Hematopoietic multipotent progenitor cell treated with erythropoietin and hydrocortisone succinate and interleukin-3 and kit ligand, for 4 days (in vitro differentiated cells): Measurements from ENCODE around the gene TSHZ3.
A peak's percentile ranks its signal among the peaks of the same experiment; 100 is the strongest.

ENCODE experiments used
- DNase-seq: peaks from one replicate; pipeline ENCODE4 v3.0.0-alpha.2; 2015

Gene TSHZ3

DNA sequence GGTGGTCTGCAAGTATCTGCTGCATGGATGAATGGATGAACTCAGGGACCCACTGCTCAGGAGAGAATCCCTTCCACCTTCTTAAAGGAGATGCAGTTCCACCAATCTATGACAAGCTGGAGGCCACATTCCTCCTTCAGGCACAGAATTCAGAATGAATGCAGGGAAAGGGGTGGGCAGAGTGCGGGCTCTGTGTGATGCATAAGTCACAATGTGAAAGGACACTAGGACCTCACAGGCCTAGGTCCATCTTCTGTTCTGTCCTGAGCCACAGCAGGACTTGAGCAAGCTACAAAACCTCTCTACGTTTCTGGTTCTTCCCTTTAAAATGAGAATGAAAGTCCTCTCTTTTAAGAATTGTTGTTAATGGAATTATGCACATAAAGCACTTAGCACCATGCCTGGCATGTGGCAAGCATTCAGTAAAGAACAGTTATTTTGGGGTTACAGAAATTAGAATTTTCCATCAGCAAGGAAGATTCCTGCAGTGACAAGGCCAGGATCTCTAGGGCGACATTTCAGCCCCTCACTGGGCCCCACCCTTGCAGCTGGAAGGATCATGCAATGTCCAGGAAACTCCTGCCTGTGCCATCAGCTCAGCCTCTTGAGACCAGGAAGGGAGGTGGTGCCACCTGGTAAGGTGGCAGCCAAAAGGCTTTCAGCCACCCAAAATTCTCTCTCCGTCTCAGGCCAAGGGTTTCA is 38.7 kb downstream of the TSHZ3 start:
- DNase-seq, result no peak

DNA sequence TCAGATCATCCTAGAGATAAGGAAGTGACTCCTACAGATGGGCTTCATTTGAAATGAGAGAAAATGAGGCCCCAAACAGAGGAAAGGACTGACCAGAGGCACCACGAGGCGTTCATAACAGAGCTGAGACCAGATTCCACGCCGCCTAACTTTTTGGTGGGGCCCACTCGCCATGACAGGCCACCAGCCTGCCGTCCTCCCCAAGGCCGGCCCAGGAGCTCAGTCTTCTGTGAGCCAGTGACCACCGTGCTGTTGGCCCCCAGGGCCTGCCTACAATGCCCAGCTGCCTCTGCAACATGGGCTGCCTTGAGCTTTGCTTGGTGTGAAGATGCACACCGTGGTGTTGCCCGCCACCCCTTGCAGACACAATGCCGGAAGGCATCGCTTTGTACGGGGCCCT is 40.5 kb downstream of the TSHZ3 start:
- DNase-seq, result no peak

GRCh38 chr19:31307071-31307669 is 42.1 kb downstream of the TSHZ3 start:
- no peak for DNase-seq

DNA sequence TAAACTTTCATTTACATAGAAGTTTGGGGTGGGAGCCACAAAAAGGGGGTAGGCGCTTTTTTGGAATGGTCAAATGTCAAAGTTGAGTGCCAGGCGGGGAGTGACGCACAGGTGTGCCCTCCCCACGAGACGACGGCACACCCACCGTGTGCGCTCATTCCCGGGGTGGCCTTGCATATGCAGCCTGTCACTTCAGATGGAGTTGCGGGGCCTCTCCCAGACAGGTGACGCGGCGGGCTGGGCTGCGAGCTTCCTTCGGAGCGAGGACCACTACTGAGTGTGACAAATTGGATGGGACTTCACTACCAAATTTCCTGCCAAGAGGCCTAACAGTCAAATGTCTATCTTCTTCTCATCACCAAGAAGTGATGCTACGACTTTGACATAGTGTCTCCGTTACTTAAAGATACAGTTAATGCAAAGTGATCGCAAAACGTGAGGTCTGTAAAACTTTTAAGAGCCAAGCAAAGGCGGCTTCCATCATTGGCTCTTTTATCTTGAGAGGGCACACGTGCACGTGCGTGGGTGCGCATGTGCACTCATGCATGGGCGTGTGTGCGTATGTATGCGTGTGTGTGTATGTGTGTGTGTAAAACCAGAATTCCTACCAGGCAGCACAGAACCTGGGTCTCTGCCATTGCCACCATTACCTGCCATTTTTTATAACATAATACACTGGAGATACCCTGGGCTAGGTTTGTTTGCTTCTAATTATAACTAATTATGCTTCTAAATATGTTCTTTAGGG is 43.1 kb downstream of the TSHZ3 start:
- DNase-seq, result no peak

DNA sequence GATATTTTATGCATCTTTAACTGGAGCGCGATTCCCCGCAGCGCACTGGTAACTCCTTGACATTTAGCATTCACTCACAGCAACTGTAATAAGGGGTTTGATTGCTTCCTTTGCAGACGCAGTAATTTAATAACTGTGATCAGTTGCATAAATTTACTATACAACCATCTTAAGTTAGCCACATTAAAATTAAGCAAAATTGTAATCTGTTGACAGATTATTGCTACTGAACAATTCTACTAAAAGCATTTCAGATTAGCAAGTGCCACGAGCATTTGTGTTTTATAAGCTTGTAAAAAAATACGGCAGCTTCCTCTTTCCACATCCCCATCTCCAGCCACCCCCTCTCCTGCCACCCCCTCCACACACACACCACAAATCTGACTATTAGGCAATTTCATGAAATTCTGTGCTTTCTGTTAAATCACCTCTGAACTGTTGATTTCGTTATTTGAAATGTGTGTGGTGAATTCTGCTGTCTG is 44.4 kb downstream of the TSHZ3 start:
- DNase-seq, result peak; percentile 80

GRCh38 chr19:31303262-31303815 is 45.9 kb downstream of the TSHZ3 start:
- no peak for DNase-seq

DNA sequence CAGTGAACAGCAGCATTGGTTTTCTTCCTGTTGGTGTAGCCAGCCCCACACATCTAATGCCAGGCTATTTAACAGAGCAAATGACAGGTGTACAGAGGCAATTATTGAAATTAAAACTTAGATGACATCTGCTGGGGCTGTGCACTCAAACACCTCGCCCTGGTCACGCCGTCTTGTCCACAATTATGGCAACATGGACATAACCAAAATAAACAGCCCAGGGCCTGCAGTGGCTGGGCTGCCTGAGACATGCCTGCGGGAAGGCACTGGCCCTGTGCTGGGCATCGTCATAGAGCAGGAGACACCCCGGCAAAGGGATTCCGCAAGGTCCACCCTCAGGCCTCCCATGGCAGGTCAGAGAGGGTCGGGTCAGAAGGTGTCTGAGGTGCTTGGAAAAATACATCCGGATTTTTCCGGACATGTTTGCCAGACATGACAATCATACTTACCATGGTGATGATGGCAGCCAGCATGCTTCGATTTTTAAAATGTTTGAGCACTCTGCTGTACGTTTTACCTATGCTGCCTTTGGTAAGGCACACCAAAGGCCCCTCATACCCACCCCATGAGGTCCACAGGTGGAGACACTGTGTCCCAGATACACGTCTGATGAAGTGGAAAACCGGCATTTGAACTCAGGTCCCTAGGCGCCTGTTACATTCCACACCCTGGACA is 47.8 kb downstream of the TSHZ3 start:
- DNase-seq, result no peak

- DNase-seq, result no peak
Observed at GRCh38 chr19:31300422-31300821, 48.8 kb downstream of the TSHZ3 start.

DNA sequence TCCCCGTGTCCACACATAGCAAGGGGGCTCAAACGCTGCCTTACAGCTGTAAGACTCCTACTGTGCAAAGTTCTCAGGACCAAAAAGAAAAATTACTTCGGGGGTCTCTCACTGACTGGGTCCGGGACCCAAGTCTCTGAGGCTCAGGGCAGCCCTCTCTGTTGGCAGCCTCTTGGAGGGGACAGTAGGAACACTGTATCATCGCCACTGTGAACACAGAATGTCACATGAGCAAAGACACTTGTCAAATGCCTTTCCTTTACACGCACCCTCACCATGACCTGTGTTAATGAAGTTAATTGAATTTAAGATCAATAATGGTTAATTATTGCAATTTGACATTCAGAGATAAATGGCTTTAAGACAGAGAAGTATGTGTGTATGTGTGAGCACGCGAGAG is 49.6 kb downstream of the TSHZ3 start:
- no peak for DNase-seq

DNA sequence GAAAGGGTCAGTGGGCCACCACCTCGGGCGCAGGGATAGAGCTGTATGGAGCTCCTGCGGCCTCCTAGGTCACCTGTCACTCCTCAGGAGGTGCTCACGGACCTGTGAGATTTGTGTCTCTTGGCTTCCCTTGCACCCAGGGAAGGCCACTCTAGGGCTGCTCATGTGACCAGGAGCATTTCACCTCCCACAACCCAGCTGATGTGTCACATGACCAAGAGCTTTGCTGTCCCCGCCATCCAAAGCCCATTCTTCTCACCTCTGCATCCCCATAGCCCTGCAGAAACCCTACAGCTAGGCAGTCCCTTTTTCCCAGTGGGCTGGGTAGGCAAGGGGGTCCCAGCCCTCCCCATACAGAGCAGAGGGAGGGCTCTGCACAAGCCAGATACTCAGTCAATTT is 51.2 kb downstream of the TSHZ3 start:
- DNase-seq, result no peak

GRCh38 chr19:31296741-31297390 is 52.4 kb downstream of the TSHZ3 start:
- DNase-seq, result no peak

- no peak for DNase-seq
Observed at GRCh38 chr19:31294189-31294588, 55.0 kb downstream of the TSHZ3 start.

DNA sequence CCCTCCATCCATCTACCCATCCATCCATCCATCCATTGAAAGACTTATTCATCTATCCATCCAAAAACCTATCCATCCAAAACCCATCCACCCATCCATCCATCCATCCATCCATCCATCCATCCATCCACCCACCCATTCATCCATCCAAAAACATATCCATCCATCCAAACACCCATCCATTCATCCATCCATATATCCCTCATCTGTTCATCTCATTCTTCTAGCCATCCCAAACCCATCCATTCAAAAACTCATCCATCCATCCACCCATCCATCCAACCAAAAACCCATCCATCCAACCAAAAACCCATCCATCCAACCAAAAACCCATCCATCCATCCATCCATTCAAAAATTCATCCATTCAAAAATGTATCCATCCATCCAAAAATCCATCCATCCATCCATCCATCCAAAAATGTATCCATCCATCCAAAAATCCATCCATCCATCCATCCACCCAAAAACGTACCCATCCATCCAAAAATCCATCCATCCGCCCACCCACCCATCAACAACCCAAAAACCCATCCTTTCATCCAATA is 56.5 kb downstream of the TSHZ3 start:
- DNase-seq, result no peak

GRCh38 chr19:31290931-31291590 is 58.2 kb downstream of the TSHZ3 start:
- no peak for DNase-seq

DNA sequence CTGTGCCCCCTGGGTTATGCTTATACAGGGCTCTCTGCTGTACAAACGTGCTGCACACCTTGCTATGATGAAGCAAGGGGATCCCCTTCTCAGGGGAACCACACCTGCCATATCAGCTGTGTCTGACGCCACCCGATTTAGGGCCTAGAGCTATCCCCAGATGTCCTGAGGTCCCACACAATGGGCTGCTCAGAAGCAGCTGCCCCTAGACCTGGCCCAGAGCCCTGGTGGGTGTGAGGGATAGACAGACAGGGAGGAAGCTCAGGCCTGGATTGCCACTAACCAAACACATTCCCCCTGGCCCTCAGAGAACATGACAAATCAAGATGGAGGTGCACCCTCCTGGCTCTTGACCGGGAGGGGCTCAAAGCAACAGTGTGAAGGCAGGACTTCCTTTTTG is 59.3 kb downstream of the TSHZ3 start:
- DNase-seq, result no peak

DNA sequence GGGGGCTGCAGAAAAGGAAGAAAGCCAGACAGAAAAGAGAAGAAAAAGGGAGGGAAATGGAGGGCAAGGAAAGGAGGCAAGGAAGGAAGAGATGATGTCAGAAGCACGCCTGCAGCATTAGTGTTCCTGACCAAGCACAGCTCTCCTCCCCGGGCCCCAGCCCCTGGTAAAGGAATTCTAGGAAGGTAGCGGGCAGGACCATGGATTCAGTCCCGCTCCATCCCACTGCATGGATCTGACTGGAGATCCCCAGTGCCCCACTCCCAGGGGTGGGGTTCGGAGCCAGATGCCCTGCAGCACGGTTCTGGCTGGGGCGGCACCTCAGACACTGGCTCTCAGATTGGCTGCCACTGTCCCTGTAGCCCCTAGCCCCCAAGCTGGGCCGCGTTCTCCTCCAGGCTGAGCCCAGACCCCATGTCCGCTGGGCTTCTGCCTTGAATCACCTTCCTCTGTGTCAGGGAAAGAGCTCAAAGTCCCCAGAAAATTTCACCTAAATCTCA is 59.8 kb downstream of the TSHZ3 start:
- no peak for DNase-seq

DNA sequence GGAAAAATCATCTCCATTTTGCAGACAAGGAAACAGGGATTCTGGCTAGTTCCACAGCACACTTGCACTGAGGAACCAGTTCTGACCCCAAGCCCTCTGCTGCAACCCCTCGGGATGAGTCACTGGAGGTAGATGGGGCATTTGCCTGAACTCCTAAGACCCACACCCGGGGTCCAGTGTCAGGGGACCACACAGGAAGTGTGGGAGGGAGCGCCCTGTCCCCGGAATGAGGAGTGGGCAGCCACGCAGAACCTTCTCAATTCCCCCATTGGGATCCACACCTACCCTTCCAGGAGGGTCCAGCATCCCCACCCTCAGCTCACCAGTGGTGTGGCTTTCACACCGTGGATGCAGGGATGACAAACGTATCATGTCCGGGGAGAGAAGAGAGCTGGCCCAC is 62.7 kb downstream of the TSHZ3 start:
- no peak for DNase-seq

DNA sequence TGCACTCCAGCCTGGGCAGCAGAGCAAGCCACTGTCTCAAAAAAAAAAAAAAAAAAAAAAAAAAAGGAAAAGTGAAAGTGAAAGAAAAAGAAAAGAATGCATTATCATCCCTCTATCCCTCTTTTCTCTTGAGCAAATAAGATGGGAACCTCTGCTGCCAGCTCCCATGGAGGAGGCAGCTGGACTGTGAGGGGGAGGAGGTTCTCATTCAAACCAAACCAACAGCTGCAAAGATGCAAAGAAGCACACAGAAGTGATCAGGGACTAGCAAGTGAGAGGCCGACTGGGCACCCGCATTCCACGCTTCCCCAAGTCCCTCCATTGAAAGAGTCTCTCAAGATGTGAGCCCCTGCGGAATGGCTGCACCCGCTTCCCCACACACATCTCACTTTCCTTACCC is 63.5 kb downstream of the TSHZ3 start:
- DNase-seq, result no peak

DNA sequence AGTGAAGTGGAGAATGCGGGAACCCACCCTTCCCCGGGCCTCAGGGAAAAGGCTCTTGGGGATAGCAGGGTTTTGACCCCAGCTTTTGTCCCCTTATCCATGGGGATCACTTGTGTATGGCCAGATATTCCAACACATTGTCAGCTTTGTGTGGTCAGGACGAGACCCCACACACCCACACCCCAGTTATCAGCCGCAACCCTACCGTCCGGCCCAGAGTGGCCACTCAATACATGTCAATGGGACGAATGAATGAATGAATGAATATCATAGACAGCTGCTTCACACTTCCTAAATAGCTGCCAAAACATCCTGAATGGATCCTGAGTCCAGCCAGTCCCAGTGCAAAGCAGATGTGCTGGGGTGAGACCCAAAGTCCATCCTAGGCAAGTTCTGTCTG is 64.6 kb downstream of the TSHZ3 start:
- no peak for DNase-seq

GRCh38 chr19:31283701-31284100 is 65.5 kb downstream of the TSHZ3 start:
- no peak for DNase-seq

DNA sequence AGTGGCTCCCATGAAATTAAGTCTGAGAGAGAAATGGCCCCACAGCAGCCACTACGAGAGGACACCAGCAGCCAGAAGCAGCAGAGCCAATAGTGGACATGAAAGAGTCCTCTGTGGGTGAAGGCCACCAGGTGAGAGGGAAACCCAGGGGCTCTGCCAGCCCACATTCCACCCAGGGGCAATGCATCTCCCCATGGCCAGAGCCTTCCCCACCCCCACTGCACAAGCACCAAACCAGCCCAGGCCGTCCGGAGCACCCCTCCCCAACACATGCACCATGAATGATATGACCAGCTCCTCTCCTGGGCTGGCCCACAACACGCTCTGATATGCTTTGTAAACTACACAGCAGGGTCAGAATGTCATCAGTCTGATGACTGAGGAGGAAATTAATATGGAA is 66.9 kb downstream of the TSHZ3 start:
- no peak for DNase-seq
